ENCODE data around the gene ZNF821. TPM values are rescaled to one million over a fixed set of nuclear protein-coding genes. Genes with fewer than 3 reads are reported as not detected.

ZNF821 gene
- total and polyA plus RNA-seq, 2 of the 8 experiments (the other 6 are each of a cell fraction or from before 2014, with no cell fraction given): 9.5 to 14.1 TPM

DNA sequence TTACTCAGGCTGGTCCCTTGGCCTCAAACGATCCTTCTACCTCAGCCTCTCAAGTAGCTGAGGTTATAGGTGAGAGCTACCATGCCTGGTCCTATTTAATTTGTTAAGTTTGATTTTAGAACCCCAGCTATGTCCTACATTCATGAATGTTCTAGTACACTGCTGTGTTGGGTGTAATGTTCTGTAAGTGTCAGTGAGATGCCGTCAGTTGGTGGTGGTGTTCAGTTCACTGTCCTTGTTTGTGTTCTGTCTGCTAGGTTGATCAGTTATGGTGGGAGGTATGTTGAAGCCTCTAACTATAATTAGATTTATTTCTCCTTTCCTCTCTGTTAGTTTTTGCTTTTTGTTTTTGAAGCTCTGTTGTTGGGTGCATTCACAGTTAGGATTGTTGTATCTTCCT is 19.6 kb upstream of the ZNF821 start (continued):
- TF ChIP-seq, protein P1, sequence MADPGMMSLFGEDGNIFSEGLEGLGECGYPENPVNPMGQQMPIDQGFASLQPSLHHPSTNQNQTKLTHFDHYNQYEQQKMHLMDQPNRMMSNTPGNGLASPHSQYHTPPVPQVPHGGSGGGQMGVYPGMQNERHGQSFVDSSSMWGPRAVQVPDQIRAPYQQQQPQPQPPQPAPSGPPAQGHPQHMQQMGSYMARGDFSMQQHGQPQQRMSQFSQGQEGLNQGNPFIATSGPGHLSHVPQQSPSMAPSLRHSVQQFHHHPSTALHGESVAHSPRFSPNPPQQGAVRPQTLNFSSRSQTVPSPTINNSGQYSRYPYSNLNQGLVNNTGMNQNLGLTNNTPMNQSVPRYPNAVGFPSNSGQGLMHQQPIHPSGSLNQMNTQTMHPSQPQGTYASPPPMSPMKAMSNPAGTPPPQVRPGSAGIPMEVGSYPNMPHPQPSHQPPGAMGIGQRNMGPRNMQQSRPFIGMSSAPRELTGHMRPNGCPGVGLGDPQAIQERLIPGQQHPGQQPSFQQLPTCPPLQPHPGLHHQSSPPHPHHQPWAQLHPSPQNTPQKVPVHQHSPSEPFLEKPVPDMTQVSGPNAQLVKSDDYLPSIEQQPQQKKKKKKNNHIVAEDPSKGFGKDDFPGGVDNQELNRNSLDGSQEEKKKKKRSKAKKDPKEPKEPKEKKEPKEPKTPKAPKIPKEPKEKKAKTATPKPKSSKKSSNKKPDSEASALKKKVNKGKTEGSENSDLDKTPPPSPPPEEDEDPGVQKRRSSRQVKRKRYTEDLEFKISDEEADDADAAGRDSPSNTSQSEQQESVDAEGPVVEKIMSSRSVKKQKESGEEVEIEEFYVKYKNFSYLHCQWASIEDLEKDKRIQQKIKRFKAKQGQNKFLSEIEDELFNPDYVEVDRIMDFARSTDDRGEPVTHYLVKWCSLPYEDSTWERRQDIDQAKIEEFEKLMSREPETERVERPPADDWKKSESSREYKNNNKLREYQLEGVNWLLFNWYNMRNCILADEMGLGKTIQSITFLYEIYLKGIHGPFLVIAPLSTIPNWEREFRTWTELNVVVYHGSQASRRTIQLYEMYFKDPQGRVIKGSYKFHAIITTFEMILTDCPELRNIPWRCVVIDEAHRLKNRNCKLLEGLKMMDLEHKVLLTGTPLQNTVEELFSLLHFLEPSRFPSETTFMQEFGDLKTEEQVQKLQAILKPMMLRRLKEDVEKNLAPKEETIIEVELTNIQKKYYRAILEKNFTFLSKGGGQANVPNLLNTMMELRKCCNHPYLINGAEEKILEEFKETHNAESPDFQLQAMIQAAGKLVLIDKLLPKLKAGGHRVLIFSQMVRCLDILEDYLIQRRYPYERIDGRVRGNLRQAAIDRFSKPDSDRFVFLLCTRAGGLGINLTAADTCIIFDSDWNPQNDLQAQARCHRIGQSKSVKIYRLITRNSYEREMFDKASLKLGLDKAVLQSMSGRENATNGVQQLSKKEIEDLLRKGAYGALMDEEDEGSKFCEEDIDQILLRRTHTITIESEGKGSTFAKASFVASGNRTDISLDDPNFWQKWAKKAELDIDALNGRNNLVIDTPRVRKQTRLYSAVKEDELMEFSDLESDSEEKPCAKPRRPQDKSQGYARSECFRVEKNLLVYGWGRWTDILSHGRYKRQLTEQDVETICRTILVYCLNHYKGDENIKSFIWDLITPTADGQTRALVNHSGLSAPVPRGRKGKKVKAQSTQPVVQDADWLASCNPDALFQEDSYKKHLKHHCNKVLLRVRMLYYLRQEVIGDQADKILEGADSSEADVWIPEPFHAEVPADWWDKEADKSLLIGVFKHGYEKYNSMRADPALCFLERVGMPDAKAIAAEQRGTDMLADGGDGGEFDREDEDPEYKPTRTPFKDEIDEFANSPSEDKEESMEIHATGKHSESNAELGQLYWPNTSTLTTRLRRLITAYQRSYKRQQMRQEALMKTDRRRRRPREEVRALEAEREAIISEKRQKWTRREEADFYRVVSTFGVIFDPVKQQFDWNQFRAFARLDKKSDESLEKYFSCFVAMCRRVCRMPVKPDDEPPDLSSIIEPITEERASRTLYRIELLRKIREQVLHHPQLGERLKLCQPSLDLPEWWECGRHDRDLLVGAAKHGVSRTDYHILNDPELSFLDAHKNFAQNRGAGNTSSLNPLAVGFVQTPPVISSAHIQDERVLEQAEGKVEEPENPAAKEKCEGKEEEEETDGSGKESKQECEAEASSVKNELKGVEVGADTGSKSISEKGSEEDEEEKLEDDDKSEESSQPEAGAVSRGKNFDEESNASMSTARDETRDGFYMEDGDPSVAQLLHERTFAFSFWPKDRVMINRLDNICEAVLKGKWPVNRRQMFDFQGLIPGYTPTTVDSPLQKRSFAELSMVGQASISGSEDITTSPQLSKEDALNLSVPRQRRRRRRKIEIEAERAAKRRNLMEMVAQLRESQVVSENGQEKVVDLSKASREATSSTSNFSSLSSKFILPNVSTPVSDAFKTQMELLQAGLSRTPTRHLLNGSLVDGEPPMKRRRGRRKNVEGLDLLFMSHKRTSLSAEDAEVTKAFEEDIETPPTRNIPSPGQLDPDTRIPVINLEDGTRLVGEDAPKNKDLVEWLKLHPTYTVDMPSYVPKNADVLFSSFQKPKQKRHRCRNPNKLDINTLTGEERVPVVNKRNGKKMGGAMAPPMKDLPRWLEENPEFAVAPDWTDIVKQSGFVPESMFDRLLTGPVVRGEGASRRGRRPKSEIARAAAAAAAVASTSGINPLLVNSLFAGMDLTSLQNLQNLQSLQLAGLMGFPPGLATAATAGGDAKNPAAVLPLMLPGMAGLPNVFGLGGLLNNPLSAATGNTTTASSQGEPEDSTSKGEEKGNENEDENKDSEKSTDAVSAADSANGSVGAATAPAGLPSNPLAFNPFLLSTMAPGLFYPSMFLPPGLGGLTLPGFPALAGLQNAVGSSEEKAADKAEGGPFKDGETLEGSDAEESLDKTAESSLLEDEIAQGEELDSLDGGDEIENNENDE (IDR thresholded peaks at IDR 0.05; ENCODE audit: insufficient replicate concordance, low read length): no peak
